Gastrocnemius medialis (tissue), 4 donors: ENCODE measurements around the gene TMEM106C. TPM values are rescaled to one million over a fixed set of nuclear protein-coding genes. Genes with fewer than 3 reads are reported as not detected.

ENCODE experiments used
- ATAC-seq, 2 donors: fragments of 150-250 bp; one replicate each; pipeline ENCODE4 v1.9.1; 2016
- DNase-seq, 2 donors: peaks; one replicate each; pipeline ENCODE4 v3.0.0-alpha.2; 2019
- H3K27ac ChIP-seq, 4 donors: fragments of 200-600 bp; sonication (generic); 1 replicate in 1 of 4; 2 replicates in 3 of 4; pipeline ENCODE4 v1.5.1; 2016 to 2018; ENCODE audit warnings: mild to moderate bottlenecking in 2 of 4, moderate library complexity in 1 of 4
- H3K27me3 ChIP-seq, 3 donors: fragments of 200-600 bp; sonication (generic) in 2 of 3; 1 replicate in 1 of 3; 2 replicates in 2 of 3; pipeline versions ENCODE4 v1.5.1 to v1.6.0; 2016 to 2019; ENCODE audit warnings: mild to moderate bottlenecking in 1 of 3, moderate library complexity in 1 of 3
- H3K36me3 ChIP-seq, 2 donors: fragments of 200-600 bp; sonication (generic) in 1 of 2; one replicate each; pipeline ENCODE4 v1.5.1; 2017 to 2018
- H3K4me1 ChIP-seq, 2 donors: fragments of 200-600 bp; sonication (generic) in 1 of 2; one replicate each; pipeline ENCODE4 v1.5.1; 2016 to 2017; ENCODE audit warnings: mild to moderate bottlenecking in 2 of 2
- H3K4me3 ChIP-seq, 4 donors: fragments of 200-600 bp; sonication (generic) in 3 of 4; 1 replicate in 1 of 4; 2 replicates in 3 of 4; pipeline ENCODE4 v1.5.1; 2016 to 2019; ENCODE audit warnings: mild to moderate bottlenecking in 2 of 4
- H3K9me3 ChIP-seq, 3 donors: fragments of 200-600 bp; sonication (generic) in 2 of 3; 1 replicate in 1 of 3; 2 replicates in 2 of 3; pipeline ENCODE4 v1.5.1; 2016 to 2019
- POLR2A ChIP-seq, 2 donors: fragments of 450-650 bp; IDR thresholded peaks; one replicate each; pipeline ENCODE4 v1.6.1; 2017; ENCODE audit warnings: antibody characterized with exemption in 2 of 2, mild to moderate bottlenecking in 2 of 2, moderate library complexity in 2 of 2
- in situ Hi-C, 4 donors: fragments of 200-750 bp; cut with MboI; loops; one replicate each; pipeline versions ENCODE4 v1.15.0 to v1.8.0; 2017; ENCODE audit warnings: low sequenced_read_pairs in 4 of 4
- intact Hi-C: fragments of 100-400 bp; cut with DNase I; formaldehyde crosslinking; loops from one replicate; pipeline ENCODE4 v1.15.1; 2023; ENCODE audit warnings: low total_unique reads
- total RNA-seq, 4 donors: library from RNA; depleted of rRNA; stranded (reverse); fragments of >200 nt; gene quantifications; one replicate each; pipeline versions ENCODE4 v1.1.0 to v1.2.3, GENCODE V29; 2016
- TF ChIP-seq, protein P1 (sequence below), 5 experiments: fragments of 450-650 bp in 3 of 5; fragments of 200-600 bp in 2 of 5; sonication (generic) in 2 of 5; IDR thresholded peaks in 4 of 5; conservative IDR thresholded peaks in 1 of 5; 1 replicate in 4 of 5; 2 replicates in 1 of 5; pipeline ENCODE4 v1.5.1; 2016 to 2019; ENCODE audit warnings: antibody characterized with exemption in 5 of 5, mild to moderate bottlenecking in 3 of 5, moderate library complexity in 3 of 5

Gene TMEM106C
- total RNA-seq, 4 donors from 2014 or later = 11.8 to 27.1 (median 24.8) TPM

DNA sequence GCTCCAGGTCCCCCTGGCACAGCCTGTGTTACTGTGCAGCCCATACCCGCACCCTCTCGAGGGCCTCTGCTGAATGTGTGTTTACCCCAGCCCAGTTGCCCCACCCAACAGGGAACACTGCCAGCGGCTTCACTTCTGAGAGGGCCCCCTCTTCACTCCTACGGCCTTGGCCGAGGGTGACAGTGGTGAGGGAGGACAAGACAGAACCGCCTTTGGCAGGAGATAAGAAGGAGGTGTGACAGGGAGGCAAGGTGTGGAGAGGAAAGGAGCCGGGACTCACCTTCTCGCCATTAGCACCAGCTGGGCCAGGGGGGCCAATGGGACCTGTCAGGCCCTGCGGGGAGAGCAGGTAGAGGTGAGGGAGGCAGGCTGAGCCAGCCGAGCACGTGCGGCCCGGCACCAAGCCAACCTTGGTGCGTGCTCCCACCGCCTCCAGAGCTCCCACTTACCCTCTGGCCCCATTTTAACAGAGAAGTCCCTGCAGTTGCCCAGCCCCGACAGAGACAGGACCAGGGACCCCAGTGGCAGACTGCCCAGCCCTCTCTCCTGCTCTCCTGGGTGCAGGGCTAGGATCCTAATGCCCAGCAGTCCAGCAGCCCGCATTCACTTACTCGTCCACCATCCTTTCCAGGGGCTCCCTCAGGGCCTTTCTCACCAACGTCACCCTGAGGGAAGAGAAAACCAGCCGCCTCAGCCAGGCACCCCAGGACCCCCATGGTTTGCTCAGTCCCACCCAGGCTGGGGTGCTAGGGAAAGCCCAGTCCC is 18.3 kb downstream of the TMEM106C start:
- Histone ChIP-seq H3K9me3 (no peaks in the 10 kb centered on the region), H3K27me3 (no peaks in the 10 kb centered on the region), H3K4me1 (no peaks in the 10 kb centered on the region), H3K36me3 (no peaks in the 10 kb centered on the region), H3K4me3 (no peak overlapping the region), H3K27ac (no peak overlapping the region)
- DNase-seq = no peak
- no peak for TF ChIP-seq POLR2A (IDR thresholded peaks at IDR 0.05)
- TF ChIP-seq, protein P1, sequence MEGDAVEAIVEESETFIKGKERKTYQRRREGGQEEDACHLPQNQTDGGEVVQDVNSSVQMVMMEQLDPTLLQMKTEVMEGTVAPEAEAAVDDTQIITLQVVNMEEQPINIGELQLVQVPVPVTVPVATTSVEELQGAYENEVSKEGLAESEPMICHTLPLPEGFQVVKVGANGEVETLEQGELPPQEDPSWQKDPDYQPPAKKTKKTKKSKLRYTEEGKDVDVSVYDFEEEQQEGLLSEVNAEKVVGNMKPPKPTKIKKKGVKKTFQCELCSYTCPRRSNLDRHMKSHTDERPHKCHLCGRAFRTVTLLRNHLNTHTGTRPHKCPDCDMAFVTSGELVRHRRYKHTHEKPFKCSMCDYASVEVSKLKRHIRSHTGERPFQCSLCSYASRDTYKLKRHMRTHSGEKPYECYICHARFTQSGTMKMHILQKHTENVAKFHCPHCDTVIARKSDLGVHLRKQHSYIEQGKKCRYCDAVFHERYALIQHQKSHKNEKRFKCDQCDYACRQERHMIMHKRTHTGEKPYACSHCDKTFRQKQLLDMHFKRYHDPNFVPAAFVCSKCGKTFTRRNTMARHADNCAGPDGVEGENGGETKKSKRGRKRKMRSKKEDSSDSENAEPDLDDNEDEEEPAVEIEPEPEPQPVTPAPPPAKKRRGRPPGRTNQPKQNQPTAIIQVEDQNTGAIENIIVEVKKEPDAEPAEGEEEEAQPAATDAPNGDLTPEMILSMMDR (IDR thresholded peaks at IDR 0.05 in 4 of 5, conservative IDR thresholded peaks at IDR 0.05 in 1 of 5) = no peak
- intact Hi-C loops = no loop called here
- ATAC-seq = no peak
- in situ Hi-C loops = no loop called here

DNA sequence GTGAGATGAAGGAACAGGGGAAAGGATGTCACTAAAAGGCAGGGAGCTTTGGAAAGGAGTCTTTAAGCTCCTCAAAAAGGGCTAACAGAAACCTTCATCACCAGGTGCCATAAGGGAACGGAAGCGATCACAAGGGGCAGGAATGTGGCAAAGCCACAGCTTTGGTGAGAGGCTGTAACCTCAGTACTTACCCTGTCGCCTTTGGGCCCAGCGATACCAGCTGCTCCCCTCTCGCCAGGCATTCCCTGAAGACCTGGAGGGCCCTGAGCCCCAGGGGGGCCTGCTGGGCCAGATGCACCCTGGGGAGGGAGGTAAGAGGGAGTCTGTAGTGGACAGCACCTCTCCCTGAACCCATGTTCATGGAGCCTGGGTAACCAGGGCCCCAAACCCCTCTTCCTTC is 18.9 kb downstream of the TMEM106C start:
- Histone ChIP-seq H3K4me1 (no peaks in the 10 kb centered on the region), H3K4me3 (no peak overlapping the region), H3K36me3 (no peaks in the 10 kb centered on the region), H3K27ac (no peak overlapping the region), H3K9me3 (no peaks in the 10 kb centered on the region), H3K27me3 (no peaks in the 10 kb centered on the region)
- no peak for ATAC-seq
- in situ Hi-C loops = no loop called here
- intact Hi-C loops = no loop called here
- no peak for DNase-seq
- TF ChIP-seq, protein P1 (IDR thresholded peaks at IDR 0.05 in 4 of 5, conservative IDR thresholded peaks at IDR 0.05 in 1 of 5) = no peak
- no peak for TF ChIP-seq POLR2A (IDR thresholded peaks at IDR 0.05)

DNA sequence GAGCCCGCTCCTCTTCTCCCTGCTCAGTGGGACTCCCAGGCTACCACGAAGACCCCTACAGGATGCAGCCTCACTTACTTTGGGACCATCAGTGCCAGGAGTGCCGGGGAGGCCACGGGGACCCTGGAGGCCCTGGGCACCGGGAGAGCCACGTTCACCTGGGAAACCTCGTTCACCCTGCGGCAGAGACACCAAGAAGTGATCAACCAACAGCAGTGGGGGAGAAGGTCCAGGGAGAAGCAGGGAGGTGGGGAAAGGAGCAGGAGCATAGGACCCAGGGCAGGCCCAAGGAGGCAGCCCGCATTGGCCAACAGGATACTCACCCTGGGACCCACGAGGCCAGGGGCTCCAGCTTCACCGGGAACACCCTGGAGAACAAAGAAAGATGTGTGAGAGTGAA is 19.4 kb downstream of the TMEM106C start:
- H3K27ac ChIP-seq = no peak overlapping the region
- no peak for DNase-seq
- no peaks in the 10 kb centered on the region for H3K9me3 ChIP-seq
- ATAC-seq = no peak
- no peak overlapping the region for H3K4me3 ChIP-seq
- intact Hi-C loops (no loop called here), in situ Hi-C loops (no loop called here)
- no peaks in the 10 kb centered on the region for H3K36me3 ChIP-seq
- TF ChIP-seq, protein P1 (IDR thresholded peaks at IDR 0.05 in 4 of 5, conservative IDR thresholded peaks at IDR 0.05 in 1 of 5) = no peak
- no peak for TF ChIP-seq POLR2A (IDR thresholded peaks at IDR 0.05)
- H3K27me3 ChIP-seq = no peaks in the 10 kb centered on the region
- H3K4me1 ChIP-seq = peaks cover under 1 to 3% of the 10 kb centered on the region in 2 donors

DNA sequence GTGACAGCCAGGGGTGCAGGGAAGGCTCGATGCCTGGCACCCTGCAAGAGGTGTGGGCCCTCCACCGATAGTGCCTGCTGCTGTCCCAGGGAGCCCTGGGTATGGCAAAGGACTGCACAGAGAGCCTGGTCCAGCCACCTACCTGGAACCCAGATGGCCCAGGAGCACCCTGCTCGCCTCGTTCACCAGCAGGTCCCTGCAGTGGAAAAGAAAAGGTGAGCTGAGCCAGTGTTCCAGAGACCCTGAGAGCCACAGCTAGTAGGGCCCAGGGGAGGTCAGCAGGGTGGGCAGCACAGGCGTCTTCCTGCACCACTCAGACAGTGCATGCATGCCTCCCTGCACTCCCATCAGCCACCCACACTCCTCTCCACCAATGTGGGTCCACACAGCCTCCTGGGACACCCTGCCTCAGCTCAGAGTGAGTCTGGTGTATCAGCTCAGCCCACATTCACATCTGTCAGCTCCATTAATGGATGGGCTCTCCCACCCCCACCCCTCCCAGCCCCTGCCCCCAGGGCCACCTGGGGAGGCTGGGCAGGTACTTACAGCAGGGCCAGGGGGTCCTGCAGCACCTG is 20.2 kb downstream of the TMEM106C start:
- intact Hi-C loops = no loop called here
- Histone ChIP-seq H3K9me3 (no peaks in the 10 kb centered on the region), H3K27me3 (no peaks in the 10 kb centered on the region), H3K4me3 (no peak overlapping the region), H3K4me1 (peaks cover 9 to 12% of the 10 kb centered on the region in 2 donors), H3K27ac (no peak overlapping the region), H3K36me3 (no peaks in the 10 kb centered on the region)
- in situ Hi-C loops = no loop called here
- TF ChIP-seq, protein P1 (IDR thresholded peaks at IDR 0.05 in 4 of 5, conservative IDR thresholded peaks at IDR 0.05 in 1 of 5) = no peak
- no peak for TF ChIP-seq POLR2A (IDR thresholded peaks at IDR 0.05)
- DNase-seq (no peak), ATAC-seq (no peak)
